ENCODE measurements around the gene PRX. TPM values are rescaled to one million over a fixed set of nuclear protein-coding genes. Genes with fewer than 3 reads are reported as not detected.

The PRX gene
- total and polyA plus RNA-seq, 9 of the 15 experiments (the other 6 are each of a cell fraction or from before 2014, with no cell fraction given), result 0.65 to 3.5 (median 1.7) TPM; not detected in 2

DNA sequence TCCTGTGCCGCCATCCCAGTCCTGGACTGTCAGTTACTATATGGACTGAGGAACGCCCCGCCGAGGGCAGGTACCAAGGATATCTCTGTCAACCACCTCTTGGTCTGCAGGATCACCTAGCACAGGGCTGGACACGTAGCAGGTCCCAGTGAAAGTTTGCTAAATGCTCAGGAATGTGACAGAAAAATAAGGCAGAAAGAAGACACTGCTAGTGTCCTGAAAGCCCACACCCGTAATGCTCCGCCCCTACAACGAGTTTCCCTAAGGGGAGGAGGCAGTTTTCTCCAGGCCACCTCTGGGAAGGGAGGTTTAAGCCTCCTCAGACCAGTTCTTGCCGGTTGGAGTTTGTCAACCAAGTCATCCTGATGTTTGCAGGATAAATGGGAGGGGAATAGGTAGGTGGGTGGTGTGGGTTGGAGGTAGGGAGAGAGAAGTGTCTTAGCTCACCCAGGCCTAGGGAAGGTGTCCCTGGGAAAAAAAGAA is 32.6 kb upstream of the PRX start (continued):
- TF ChIP-seq, protein P1, sequence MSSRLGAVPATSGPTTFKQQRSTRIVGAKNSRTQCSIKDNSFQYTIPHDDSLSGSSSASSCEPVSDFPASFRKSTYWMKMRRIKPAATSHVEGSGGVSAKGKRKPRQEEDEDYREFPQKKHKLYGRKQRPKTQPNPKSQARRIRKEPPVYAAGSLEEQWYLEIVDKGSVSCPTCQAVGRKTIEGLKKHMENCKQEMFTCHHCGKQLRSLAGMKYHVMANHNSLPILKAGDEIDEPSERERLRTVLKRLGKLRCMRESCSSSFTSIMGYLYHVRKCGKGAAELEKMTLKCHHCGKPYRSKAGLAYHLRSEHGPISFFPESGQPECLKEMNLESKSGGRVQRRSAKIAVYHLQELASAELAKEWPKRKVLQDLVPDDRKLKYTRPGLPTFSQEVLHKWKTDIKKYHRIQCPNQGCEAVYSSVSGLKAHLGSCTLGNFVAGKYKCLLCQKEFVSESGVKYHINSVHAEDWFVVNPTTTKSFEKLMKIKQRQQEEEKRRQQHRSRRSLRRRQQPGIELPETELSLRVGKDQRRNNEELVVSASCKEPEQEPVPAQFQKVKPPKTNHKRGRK (tag; IDR thresholded peaks at IDR 0.05), result no peak
- TF ChIP-seq NBN (IDR thresholded peaks at IDR 0.05; ENCODE audit: low read depth), result 0 out of 2 replicates have a peak, but pooled peaks have one; percentile 15
- TF ChIP-seq SMC3 (conservative IDR thresholded peaks at IDR 0.05; ENCODE audit: insufficient read depth, low read depth, low read length), result no peak
- no peak for TF ChIP-seq ZNF586 (CRISPR knock-in tag; conservative IDR thresholded peaks at IDR 0.05)
- TF ChIP-seq PML (IDR thresholded peaks at IDR 0.05; ENCODE audit: low read length), result no peak
- no peak for TF ChIP-seq LCOR (CRISPR knock-in tag; IDR thresholded peaks at IDR 0.05)
- TF ChIP-seq GABPA (tag; conservative IDR thresholded peaks at IDR 0.05; ENCODE audit: low read depth), result no peak
- TF ChIP-seq ZNF696 (CRISPR knock-in tag; conservative IDR thresholded peaks at IDR 0.05), result no peak
- no peak for TF ChIP-seq PHB (CRISPR knock-in tag; IDR thresholded peaks at IDR 0.05)
- peak in 1 of 2 experiments; percentile 50; a peak in 1 of 4 replicates for TF ChIP-seq SRF (CRISPR knock-in tag; IDR thresholded peaks at IDR 0.05)
- TF ChIP-seq HMGN3 (IDR thresholded peaks at IDR 0.05; ENCODE audit: borderline replicate concordance, extremely low read depth, insufficient read length, low read depth, low read length), result no peak
- no peak for TF ChIP-seq ZNF224 (CRISPR knock-in tag; IDR thresholded peaks at IDR 0.05)
- no peak for TF ChIP-seq PTTG1 (tag; IDR thresholded peaks at IDR 0.05; ENCODE audit: low read depth)
- TF ChIP-seq SNRNP70 (optimal IDR thresholded peaks at IDR 0.05; ENCODE audit: low read depth, low read length), result no peak
- no peak for TF ChIP-seq ZNF668 (CRISPR knock-in tag; IDR thresholded peaks at IDR 0.05)
- TF ChIP-seq, protein P2, sequence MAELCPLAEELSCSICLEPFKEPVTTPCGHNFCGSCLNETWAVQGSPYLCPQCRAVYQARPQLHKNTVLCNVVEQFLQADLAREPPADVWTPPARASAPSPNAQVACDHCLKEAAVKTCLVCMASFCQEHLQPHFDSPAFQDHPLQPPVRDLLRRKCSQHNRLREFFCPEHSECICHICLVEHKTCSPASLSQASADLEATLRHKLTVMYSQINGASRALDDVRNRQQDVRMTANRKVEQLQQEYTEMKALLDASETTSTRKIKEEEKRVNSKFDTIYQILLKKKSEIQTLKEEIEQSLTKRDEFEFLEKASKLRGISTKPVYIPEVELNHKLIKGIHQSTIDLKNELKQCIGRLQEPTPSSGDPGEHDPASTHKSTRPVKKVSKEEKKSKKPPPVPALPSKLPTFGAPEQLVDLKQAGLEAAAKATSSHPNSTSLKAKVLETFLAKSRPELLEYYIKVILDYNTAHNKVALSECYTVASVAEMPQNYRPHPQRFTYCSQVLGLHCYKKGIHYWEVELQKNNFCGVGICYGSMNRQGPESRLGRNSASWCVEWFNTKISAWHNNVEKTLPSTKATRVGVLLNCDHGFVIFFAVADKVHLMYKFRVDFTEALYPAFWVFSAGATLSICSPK (IDR thresholded peaks at IDR 0.05; ENCODE audit: borderline replicate concordance), result no peak
- TF ChIP-seq SMARCA4 (IDR thresholded peaks at IDR 0.05), result peak; percentile 69
- TF ChIP-seq, protein P3, sequence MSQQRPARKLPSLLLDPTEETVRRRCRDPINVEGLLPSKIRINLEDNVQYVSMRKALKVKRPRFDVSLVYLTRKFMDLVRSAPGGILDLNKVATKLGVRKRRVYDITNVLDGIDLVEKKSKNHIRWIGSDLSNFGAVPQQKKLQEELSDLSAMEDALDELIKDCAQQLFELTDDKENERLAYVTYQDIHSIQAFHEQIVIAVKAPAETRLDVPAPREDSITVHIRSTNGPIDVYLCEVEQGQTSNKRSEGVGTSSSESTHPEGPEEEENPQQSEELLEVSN (IDR thresholded peaks at IDR 0.05; ENCODE audit: borderline replicate concordance in 1 of 2, extremely low read depth in 1 of 2, insufficient read depth in 1 of 2, insufficient read length in 1 of 2, low read depth in 1 of 2, low read length in 1 of 2, poor library complexity in 1 of 2, severe bottlenecking in 1 of 2), result no peak
- no peak for TF ChIP-seq SETDB1 (IDR thresholded peaks at IDR 0.05; ENCODE audit: low read length)
- TF ChIP-seq CBFB (CRISPR knock-in tag; IDR thresholded peaks at IDR 0.05), result no peak
- no peak for TF ChIP-seq FOS (IDR thresholded peaks at IDR 0.05; ENCODE audit: extremely low read depth, insufficient read length)
- peak; percentile 82 for TF ChIP-seq KAT2B (IDR thresholded peaks at IDR 0.05; ENCODE audit: low read depth, low read length)
- no peak for TF ChIP-seq XRCC3 (IDR thresholded peaks at IDR 0.05)
- peak; percentile 33; the same call in 1 of the 2 replicates for TF ChIP-seq CXXC5 (CRISPR knock-in tag; IDR thresholded peaks at IDR 0.05)
- TF ChIP-seq YBX1 (IDR thresholded peaks at IDR 0.05), result no peak
- 0 out of 2 replicates have a peak, but pooled peaks have one; percentile 12 for TF ChIP-seq ZNF589 (CRISPR knock-in tag; IDR thresholded peaks at IDR 0.05; ENCODE audit: low read depth)
